ENCODE measurements around the gene RCSD1.

DNA sequence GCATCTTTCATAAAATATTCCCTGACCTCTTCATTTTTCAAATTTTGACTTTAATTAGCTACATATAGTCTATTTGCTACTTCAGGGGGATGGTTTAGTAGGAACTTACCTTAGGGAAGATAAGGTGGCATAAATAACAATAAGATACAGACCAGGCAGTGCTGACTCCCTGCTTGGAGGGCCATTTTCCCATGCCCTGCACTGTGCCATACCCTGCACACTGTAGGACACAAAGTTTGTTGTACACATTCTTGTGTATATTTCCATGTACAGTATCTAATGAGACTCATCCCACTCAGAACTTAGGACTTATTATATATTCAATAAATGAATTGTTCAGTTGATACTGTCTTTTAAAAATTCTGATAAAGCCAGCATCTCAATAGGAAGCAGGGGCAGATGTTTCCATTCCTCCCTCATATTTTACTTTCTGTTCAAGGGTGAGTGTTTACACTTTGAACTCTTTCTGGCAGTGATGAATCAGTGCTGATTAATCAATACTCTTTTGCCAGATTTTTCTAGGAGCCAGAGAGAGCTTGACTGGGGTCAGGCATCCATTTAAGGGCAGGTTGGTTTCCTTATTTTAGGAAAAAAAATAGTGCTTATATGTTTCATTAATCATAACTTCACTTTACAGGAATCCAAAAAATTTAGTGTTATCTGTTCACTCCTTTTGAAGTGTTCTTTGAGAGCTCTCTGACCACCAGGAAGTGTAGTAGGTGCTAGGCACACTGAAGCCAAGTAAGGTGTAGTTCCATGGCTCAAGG, 122.4 kb downstream of the RCSD1 start:
- TF ChIP-seq, protein P1, sequence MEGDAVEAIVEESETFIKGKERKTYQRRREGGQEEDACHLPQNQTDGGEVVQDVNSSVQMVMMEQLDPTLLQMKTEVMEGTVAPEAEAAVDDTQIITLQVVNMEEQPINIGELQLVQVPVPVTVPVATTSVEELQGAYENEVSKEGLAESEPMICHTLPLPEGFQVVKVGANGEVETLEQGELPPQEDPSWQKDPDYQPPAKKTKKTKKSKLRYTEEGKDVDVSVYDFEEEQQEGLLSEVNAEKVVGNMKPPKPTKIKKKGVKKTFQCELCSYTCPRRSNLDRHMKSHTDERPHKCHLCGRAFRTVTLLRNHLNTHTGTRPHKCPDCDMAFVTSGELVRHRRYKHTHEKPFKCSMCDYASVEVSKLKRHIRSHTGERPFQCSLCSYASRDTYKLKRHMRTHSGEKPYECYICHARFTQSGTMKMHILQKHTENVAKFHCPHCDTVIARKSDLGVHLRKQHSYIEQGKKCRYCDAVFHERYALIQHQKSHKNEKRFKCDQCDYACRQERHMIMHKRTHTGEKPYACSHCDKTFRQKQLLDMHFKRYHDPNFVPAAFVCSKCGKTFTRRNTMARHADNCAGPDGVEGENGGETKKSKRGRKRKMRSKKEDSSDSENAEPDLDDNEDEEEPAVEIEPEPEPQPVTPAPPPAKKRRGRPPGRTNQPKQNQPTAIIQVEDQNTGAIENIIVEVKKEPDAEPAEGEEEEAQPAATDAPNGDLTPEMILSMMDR (IDR thresholded peaks at IDR 0.05), result no peak
- TF ChIP-seq, protein P2, sequence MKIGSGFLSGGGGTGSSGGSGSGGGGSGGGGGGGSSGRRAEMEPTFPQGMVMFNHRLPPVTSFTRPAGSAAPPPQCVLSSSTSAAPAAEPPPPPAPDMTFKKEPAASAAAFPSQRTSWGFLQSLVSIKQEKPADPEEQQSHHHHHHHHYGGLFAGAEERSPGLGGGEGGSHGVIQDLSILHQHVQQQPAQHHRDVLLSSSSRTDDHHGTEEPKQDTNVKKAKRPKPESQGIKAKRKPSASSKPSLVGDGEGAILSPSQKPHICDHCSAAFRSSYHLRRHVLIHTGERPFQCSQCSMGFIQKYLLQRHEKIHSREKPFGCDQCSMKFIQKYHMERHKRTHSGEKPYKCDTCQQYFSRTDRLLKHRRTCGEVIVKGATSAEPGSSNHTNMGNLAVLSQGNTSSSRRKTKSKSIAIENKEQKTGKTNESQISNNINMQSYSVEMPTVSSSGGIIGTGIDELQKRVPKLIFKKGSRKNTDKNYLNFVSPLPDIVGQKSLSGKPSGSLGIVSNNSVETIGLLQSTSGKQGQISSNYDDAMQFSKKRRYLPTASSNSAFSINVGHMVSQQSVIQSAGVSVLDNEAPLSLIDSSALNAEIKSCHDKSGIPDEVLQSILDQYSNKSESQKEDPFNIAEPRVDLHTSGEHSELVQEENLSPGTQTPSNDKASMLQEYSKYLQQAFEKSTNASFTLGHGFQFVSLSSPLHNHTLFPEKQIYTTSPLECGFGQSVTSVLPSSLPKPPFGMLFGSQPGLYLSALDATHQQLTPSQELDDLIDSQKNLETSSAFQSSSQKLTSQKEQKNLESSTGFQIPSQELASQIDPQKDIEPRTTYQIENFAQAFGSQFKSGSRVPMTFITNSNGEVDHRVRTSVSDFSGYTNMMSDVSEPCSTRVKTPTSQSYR (CRISPR knock-in tag; IDR thresholded peaks at IDR 0.05), result no peak
- TF ChIP-seq, protein P3, sequence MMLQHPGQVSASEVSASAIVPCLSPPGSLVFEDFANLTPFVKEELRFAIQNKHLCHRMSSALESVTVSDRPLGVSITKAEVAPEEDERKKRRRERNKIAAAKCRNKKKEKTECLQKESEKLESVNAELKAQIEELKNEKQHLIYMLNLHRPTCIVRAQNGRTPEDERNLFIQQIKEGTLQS (CRISPR knock-in tag; conservative IDR thresholded peaks at IDR 0.05), result no peak
- TF ChIP-seq NR2C2 (CRISPR knock-in tag; IDR thresholded peaks at IDR 0.05) (no peak), CBFB (CRISPR knock-in tag; IDR thresholded peaks at IDR 0.05; ENCODE audit: low read depth) (no peak), JUN (CRISPR knock-in tag; IDR thresholded peaks at IDR 0.05) (no peak), HMGA2 (CRISPR knock-in tag; IDR thresholded peaks at IDR 0.05) (no peak), GRHL2 (CRISPR knock-in tag; IDR thresholded peaks at IDR 0.05; ENCODE audit: insufficient replicate concordance, severe bottlenecking) (no peak), ETV6 (CRISPR knock-in tag; IDR thresholded peaks at IDR 0.05) (no peak), ZNF232 (CRISPR knock-in tag; IDR thresholded peaks at IDR 0.05) (no peak), TCF7 (CRISPR knock-in tag; IDR thresholded peaks at IDR 0.05; ENCODE audit: low read depth) (no peak)
- TF ChIP-seq, protein P4, sequence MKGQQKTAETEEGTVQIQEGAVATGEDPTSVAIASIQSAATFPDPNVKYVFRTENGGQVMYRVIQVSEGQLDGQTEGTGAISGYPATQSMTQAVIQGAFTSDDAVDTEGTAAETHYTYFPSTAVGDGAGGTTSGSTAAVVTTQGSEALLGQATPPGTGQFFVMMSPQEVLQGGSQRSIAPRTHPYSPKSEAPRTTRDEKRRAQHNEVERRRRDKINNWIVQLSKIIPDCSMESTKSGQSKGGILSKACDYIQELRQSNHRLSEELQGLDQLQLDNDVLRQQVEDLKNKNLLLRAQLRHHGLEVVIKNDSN (CRISPR knock-in tag; IDR thresholded peaks at IDR 0.05), result no peak
- TF ChIP-seq, protein P5, sequence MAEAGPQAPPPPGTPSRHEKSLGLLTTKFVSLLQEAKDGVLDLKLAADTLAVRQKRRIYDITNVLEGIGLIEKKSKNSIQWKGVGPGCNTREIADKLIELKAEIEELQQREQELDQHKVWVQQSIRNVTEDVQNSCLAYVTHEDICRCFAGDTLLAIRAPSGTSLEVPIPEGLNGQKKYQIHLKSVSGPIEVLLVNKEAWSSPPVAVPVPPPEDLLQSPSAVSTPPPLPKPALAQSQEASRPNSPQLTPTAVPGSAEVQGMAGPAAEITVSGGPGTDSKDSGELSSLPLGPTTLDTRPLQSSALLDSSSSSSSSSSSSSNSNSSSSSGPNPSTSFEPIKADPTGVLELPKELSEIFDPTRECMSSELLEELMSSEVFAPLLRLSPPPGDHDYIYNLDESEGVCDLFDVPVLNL (CRISPR knock-in tag; IDR thresholded peaks at IDR 0.05; ENCODE audit: borderline replicate concordance, low read depth), result no peak

Measured in WTC11 (cell line).